ENCODE data around the gene NPTX1.

GRCh38 chr17:80509311-80509710 is 32.9 kb upstream of the NPTX1 start:
- TF ChIP-seq CTCF (IDR thresholded peaks at IDR 0.05; ENCODE audit: low read depth, low read length, poor library complexity, severe bottlenecking) (no peak), EZH2phosphoT487 (IDR thresholded peaks at IDR 0.05; ENCODE audit: borderline replicate concordance, low read length) (no peak)

Data from DOHH2 (cell line).